22Rv1 (cell line): ENCODE data around the gene TASOR2.

Source experiments
- ZFX ChIP-seq: fragments of 450-650 bp; IDR thresholded peaks from 2 replicates; pipeline ENCODE4 v1.6.1; 2017; ENCODE audit warnings: antibody characterized with exemption, borderline replicate concordance
- TF ChIP-seq, protein P1 (sequence below): fragments of 450-650 bp; IDR thresholded peaks from 2 replicates; pipeline ENCODE4 v1.5.1; 2017; ENCODE audit warnings: mild to moderate bottlenecking

DNA sequence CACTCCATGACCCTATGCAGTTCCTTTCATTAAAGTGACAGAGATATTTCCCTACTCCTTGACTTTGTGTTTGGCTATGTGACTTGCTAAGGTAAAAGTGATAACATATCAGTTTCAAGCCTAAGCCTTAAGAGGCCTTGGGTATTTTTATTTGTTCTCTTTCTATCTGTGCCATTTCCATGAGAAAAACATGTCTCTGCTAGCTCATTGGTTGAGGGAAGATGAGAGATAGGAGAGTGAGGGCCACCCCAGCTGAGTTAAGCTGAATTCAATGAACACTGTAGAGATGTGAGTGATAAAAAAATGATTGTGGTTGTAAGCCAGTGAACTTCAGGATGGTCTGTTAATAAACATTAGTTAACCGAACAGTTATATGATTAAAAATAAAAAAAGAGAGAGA, 13.4 kb downstream of the TASOR2 start:
- TF ChIP-seq, protein P1, sequence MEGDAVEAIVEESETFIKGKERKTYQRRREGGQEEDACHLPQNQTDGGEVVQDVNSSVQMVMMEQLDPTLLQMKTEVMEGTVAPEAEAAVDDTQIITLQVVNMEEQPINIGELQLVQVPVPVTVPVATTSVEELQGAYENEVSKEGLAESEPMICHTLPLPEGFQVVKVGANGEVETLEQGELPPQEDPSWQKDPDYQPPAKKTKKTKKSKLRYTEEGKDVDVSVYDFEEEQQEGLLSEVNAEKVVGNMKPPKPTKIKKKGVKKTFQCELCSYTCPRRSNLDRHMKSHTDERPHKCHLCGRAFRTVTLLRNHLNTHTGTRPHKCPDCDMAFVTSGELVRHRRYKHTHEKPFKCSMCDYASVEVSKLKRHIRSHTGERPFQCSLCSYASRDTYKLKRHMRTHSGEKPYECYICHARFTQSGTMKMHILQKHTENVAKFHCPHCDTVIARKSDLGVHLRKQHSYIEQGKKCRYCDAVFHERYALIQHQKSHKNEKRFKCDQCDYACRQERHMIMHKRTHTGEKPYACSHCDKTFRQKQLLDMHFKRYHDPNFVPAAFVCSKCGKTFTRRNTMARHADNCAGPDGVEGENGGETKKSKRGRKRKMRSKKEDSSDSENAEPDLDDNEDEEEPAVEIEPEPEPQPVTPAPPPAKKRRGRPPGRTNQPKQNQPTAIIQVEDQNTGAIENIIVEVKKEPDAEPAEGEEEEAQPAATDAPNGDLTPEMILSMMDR = no peak
- no peak for TF ChIP-seq ZFX
